Upper lobe of left lung (tissue), 4 donors: ENCODE results near the gene ECSCR.

Experiments used
- EP300 ChIP-seq, 4 donors: sonication (generic); formaldehyde crosslinking; IDR thresholded peaks; one replicate each; pipeline ENCODE4 v1.5.1; 2017; ENCODE audit warnings: antibody characterized with exemption in 4 of 4, control low read depth in 2 of 4
- POLR2AphosphoS5 ChIP-seq, 2 donors: sonication (generic); formaldehyde crosslinking; IDR thresholded peaks; one replicate each; pipeline ENCODE4 v1.5.1; 2017; ENCODE audit warnings: antibody characterized with exemption in 2 of 2

DNA sequence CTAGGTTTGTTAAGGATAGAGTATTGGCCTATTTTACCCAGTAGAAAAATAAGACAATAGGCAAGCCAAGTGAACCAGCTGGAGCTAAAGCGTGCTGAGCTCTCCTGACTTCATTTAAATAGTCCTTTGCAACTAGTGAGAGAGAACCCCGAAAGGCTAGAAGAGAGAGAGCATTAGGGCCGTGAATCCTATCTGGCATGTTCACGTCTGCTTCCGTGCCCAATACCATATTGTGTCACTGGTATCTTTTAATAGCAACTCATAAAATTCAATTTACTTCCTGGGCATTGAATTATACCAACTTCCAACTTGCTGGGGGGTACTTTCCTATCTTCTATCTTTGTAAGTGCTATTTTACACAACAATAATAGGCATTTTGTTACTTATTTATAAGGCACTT lies 37.0 kb downstream of the ECSCR start:
- no peak for TF ChIP-seq EP300 (IDR thresholded peaks at IDR 0.05)
- TF ChIP-seq POLR2AphosphoS5 (IDR thresholded peaks at IDR 0.05) = no peak
